GM23248 (cell line): ENCODE measurements around the gene SHISA9. TPM values are rescaled to one million over a fixed set of nuclear protein-coding genes. Genes with fewer than 3 reads are reported as not detected.

Experiments
- DNase-seq: peaks from one replicate; pipeline ENCODE4 v3.0.0-alpha.2; 2015
- H2AFZ ChIP-seq: fragments of 200-600 bp; sonication (generic); 2 replicates; pipeline ENCODE4 v1.6.1; 2016; ENCODE audit warnings: antibody characterized with exemption
- H3F3A ChIP-seq: fragments of 200-600 bp; sonication (generic); 2 replicates; pipeline ENCODE4 v1.6.1; 2016; ENCODE audit warnings: mild to moderate bottlenecking, antibody characterized with exemption, mixed run types; ENCODE audit not compliant: insufficient read depth
- H3K27ac ChIP-seq: fragments of 200-600 bp; sonication (generic); 2 replicates; pipeline ENCODE4 v1.5.1; 2016; ENCODE audit warnings: mild to moderate bottlenecking
- H3K27me3 ChIP-seq: fragments of 200-600 bp; sonication (generic); replicated peaks from 2 replicates; pipeline ENCODE4 v1.6.1; 2016; ENCODE audit warnings: mild to moderate bottlenecking; ENCODE audit not compliant: insufficient read depth
- H3K36me3 ChIP-seq: fragments of 200-600 bp; sonication (generic); 2 replicates; pipeline ENCODE4 v1.6.1; 2016; ENCODE audit warnings: low read depth, mild to moderate bottlenecking
- H3K4me1 ChIP-seq: fragments of 200-600 bp; sonication (generic); 2 replicates; pipeline ENCODE4 v1.6.1; 2016; ENCODE audit warnings: mild to moderate bottlenecking; ENCODE audit not compliant: insufficient read depth
- H3K4me2 ChIP-seq: fragments of 200-600 bp; sonication (generic); one replicate; pipeline ENCODE4 v1.6.1; 2016; ENCODE audit warnings: mild to moderate bottlenecking; ENCODE audit not compliant: unreplicated experiment
- H3K4me3 ChIP-seq: fragments of 200-600 bp; sonication (generic); 2 replicates; pipeline ENCODE4 v1.5.1; 2016; ENCODE audit warnings: mild to moderate bottlenecking
- H3K79me2 ChIP-seq: fragments of 200-600 bp; sonication (generic); 2 replicates; pipeline ENCODE4 v1.6.1; 2016; ENCODE audit warnings: mild to moderate bottlenecking; ENCODE audit not compliant: insufficient read depth
- H3K9ac ChIP-seq: fragments of 200-600 bp; sonication (generic); 2 replicates; pipeline ENCODE4 v1.6.1; 2016; ENCODE audit warnings: mild to moderate bottlenecking
- H3K9me2 ChIP-seq: fragments of 200-600 bp; sonication (generic); 2 replicates; pipeline ENCODE4 v1.6.1; 2016; ENCODE audit warnings: mixed run types, mild to moderate bottlenecking, moderate library complexity; ENCODE audit not compliant: insufficient read depth
- H3K9me3 ChIP-seq: fragments of 200-600 bp; sonication (generic); one replicate; pipeline ENCODE4 v1.6.1; 2017; ENCODE audit warnings: low read depth
- H4K20me1 ChIP-seq: fragments of 200-600 bp; sonication (generic); 2 replicates; pipeline ENCODE4 v1.6.0; 2016; ENCODE audit not compliant: insufficient read depth
- EZH2 ChIP-seq: fragments of 200-600 bp; sonication (generic); IDR thresholded peaks from 2 replicates; pipeline ENCODE4 v1.6.1; 2018; ENCODE audit warnings: antibody characterized with exemption, mild to moderate bottlenecking; ENCODE audit not compliant: insufficient read depth, poor library complexity, severe bottlenecking
- EZH2phosphoT487 ChIP-seq: fragments of 200-600 bp; sonication (generic); IDR thresholded peaks from 2 replicates; pipeline ENCODE4 v1.6.1; 2018; ENCODE audit warnings: antibody characterized with exemption, moderate library complexity, mild to moderate bottlenecking, low read depth; ENCODE audit not compliant: insufficient read depth
- WGBS, 2 experiments: methylation state at CpG; one replicate each; pipeline ENCODE4 v1.1.6; 2015 to 2017; ENCODE audit warnings: low lambda C conversion rate in 2 of 2, low coverage in 1 of 2; ENCODE audit errors: missing lambda C conversion rate in 2 of 2; 5-methylcytosine and 5-hydroxymethylcytosine counted together
- in situ Hi-C: fragments of 300-500 bp; cut with MboI; formaldehyde crosslinking; loops from 2 replicates; pipeline ENCODE4 v1.15.0; 2020
- polyA plus RNA-seq: library from polyadenylated mRNA; unstranded; fragments of >200 nt; fragmentation: Nextera tagmentation; extraction: Ambion mirVana; gene quantifications from 2 replicates; pipeline ENCODE4 v1.2.1, GENCODE V29; 2016
- total RNA-seq: library from RNA; depleted of rRNA; stranded (reverse); fragments of >200 nt; shearing (Covaris generic); gene quantifications from 2 replicates; pipeline ENCODE4 v1.2.3, GENCODE V29; 2014

Gene SHISA9
- total and polyA plus RNA-seq, 2 experiments from 2014 or later: not detected

DNA sequence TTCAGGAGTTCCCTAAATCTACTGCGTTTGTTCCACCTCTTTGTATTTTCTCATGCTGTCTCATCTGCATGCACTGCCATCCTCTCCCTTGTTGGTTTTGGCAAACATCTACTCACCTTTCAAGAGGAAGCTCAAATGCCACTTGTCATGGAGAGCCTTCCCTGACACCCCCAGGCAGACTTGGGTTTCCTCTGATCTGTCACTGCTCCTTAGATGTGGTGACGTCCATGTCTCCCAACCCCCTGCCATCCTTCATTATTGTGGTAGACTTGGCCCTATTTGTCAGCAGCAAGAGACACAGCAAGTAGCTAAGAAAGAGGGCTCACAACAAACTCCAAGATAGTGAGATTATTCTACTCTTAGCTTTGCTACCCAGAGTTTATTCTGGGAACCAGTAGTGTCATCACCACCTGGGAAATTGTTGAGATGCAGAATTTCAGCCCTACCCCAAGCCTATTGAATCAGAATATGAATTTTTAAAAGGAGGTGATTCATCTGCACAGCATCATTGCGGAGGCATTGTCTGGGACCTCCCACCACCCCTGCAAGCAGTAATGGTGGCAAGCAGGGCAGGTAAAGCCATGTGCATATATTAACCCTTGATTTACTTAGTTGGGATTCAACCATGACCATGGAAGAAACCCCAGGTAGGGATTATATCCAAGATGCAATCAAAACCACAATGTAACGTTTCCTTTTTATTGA lies 248.9 kb downstream of the SHISA9 start:
- Histone ChIP-seq H3K27me3 (no peaks in the 10 kb centered on the region), H3K36me3 (no peaks in the 10 kb centered on the region), H3K4me2 (no peak overlapping the region), H3K79me2 (no peaks in the 10 kb centered on the region), H3K27ac (no peak overlapping the region), H3K9me3 (no peaks in the 10 kb centered on the region), H4K20me1 (no peaks in the 10 kb centered on the region), H3K4me3 (no peak overlapping the region), H3F3A (no peaks in the 10 kb centered on the region), H3K9me2 (no peaks in the 10 kb centered on the region), H3K4me1 (no peaks in the 10 kb centered on the region), H3K9ac (no peak overlapping the region), H2AFZ (no peak overlapping the region)
- TF ChIP-seq EZH2: no peak
- no peak for TF ChIP-seq EZH2phosphoT487
- in situ Hi-C loops: no loop called here
- no peak for DNase-seq
- WGBS, 2 experiments: 17 to 20% methylated on average over 4 of the region's 4 CpGs

DNA sequence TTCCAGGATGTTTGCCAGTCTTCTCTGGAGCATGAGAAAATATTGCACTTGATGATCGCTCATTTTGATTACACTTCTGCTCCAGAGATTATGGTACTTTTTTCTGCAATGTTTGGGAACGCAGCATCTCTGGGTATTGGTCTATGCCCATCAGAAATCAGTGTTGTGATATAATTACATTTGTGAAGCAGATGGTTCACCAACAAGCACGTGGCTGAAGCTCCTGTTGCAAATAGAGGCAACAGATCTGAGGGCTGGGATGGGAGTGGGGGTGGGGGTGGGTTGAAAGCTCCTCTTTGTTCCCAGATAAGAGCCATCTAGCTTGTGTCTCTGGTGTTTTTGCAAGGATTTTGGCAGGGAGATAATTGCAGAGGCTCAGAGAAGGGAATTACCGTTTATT lies 252.3 kb downstream of the SHISA9 start:
- no peaks in the 10 kb centered on the region for H3K9me3 ChIP-seq
- H3K27ac ChIP-seq: no peak overlapping the region
- no peaks in the 10 kb centered on the region for H3K27me3 ChIP-seq
- no peaks in the 10 kb centered on the region for H3K36me3 ChIP-seq
- H3K9me2 ChIP-seq: no peaks in the 10 kb centered on the region
- no peak overlapping the region for H3K4me2 ChIP-seq
- DNase-seq: no peak
- 12 to 18% methylated on average over 4 of the region's 4 CpGs for WGBS, 2 experiments
- H3K4me3 ChIP-seq: no peak overlapping the region
- H4K20me1 ChIP-seq: no peaks in the 10 kb centered on the region
- H3K79me2 ChIP-seq: no peaks in the 10 kb centered on the region
- H3K9ac ChIP-seq: no peak overlapping the region
- no peak overlapping the region for H2AFZ ChIP-seq
- H3K4me1 ChIP-seq: no peaks in the 10 kb centered on the region
- TF ChIP-seq EZH2phosphoT487: no peak
- no peak for TF ChIP-seq EZH2
- in situ Hi-C loops: no loop called here
- H3F3A ChIP-seq: no peaks in the 10 kb centered on the region

DNA sequence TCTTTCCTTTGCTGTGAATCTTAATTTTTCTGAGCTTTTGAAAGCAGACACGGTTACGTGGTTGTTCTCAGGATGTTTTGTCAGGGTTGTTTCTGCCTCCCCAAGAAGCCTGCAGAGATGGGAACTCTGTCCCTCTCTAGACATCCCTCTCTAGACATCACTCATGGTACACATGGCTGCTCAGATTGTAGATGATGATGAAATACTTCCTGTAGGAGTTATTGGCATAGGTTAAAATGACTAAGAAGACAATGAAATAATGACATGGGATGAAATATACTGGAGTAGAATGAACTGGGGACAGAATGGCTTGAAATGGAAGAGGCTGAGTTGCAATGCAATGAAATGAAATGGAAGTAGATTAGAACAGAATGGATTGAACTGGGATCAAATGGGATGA lies 253.4 kb downstream of the SHISA9 start:
- 18 to 26% methylated on average over 2 of the region's 2 CpGs for WGBS, 2 experiments
- no peaks in the 10 kb centered on the region for H3K27me3 ChIP-seq

DNA sequence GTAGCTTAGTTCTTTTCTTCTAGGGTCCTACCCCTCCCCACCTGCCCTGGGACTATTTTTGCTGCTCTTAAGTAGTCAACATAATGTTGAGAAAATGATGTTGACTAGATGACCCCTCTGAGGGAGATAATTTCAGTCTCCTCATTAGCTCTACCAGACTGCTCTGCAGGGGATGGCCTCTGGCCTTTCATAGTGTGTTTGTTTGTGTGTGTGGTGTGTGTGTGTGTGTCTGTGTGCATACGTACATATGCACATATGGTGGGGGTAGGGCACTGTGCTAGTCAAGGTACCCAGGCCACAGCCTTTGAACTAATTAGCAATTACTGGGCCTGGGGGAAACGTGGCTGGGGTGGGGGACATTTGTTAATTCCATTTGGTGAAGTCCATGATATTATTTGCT lies 254.0 kb downstream of the SHISA9 start:
- DNase-seq: no peak
- in situ Hi-C loops: no loop called here
- WGBS, 2 experiments: 2 to 6% methylated on average over 2 of the region's 2 CpGs
- TF ChIP-seq EZH2phosphoT487 (no peak), EZH2 (no peak)
- H3K4me3 ChIP-seq: no peak overlapping the region
- H3K36me3 ChIP-seq: no peaks in the 10 kb centered on the region
- H3K27ac ChIP-seq: no peak overlapping the region
- H4K20me1 ChIP-seq: no peaks in the 10 kb centered on the region
- H3K4me1 ChIP-seq: no peaks in the 10 kb centered on the region
- no peak overlapping the region for H2AFZ ChIP-seq
- no peaks in the 10 kb centered on the region for H3F3A ChIP-seq
- H3K9me3 ChIP-seq: no peaks in the 10 kb centered on the region
- H3K4me2 ChIP-seq: no peak overlapping the region
- H3K27me3 ChIP-seq: no peaks in the 10 kb centered on the region
- H3K9me2 ChIP-seq: no peaks in the 10 kb centered on the region
- no peaks in the 10 kb centered on the region for H3K79me2 ChIP-seq
- H3K9ac ChIP-seq: no peak overlapping the region

More for the DNA sequence above, 253.4 kb downstream of the SHISA9 start:
- Histone ChIP-seq H3K9me3 (no peaks in the 10 kb centered on the region), H3K4me3 (no peak overlapping the region), H4K20me1 (no peaks in the 10 kb centered on the region), H3K36me3 (no peaks in the 10 kb centered on the region), H3K9me2 (no peaks in the 10 kb centered on the region), H3K4me1 (no peaks in the 10 kb centered on the region), H3K4me2 (no peak overlapping the region), H3K27ac (no peak overlapping the region), H3K79me2 (no peaks in the 10 kb centered on the region), H3K9ac (no peak overlapping the region), H2AFZ (no peak overlapping the region), H3F3A (no peaks in the 10 kb centered on the region)
- TF ChIP-seq EZH2 (no peak), EZH2phosphoT487 (no peak)
- in situ Hi-C loops: no loop called here
- no peak for DNase-seq

DNA sequence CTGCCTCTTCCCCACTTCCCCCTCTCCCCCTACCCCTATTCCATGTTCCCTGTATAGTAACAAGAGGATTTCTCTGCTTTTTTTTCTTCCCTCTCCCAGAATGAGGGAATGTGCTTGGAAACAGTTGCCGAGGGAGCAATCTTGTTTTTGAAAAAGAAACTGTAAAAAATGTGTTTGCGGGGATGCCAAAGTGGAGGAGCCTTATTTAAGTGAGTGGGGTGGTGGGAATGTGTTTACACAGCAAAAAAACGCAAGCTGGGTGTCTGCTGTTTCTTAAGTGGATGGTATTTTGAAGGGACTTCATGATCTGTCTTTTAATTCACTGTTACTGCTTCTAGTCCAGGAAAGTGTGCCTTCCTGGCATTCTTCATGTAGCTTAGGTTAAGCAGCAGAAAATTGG lies 254.4 kb downstream of the SHISA9 start:
- Histone ChIP-seq H3K27me3 (no peaks in the 10 kb centered on the region), H3K79me2 (no peaks in the 10 kb centered on the region), H3K27ac (no peak overlapping the region), H3K4me3 (no peak overlapping the region), H3K36me3 (no peaks in the 10 kb centered on the region), H3K4me1 (no peaks in the 10 kb centered on the region), H2AFZ (no peak overlapping the region), H3F3A (no peaks in the 10 kb centered on the region), H3K9ac (no peak overlapping the region), H3K9me3 (no peaks in the 10 kb centered on the region), H3K4me2 (no peak overlapping the region), H4K20me1 (no peaks in the 10 kb centered on the region), H3K9me2 (no peaks in the 10 kb centered on the region)
- TF ChIP-seq EZH2: no peak
- TF ChIP-seq EZH2phosphoT487: no peak
- WGBS, 2 experiments: 18 to 24% methylated on average over 3 of the region's 3 CpGs
- in situ Hi-C loops: no loop called here
- no peak for DNase-seq
